HG03354 (cell line): ENCODE data around the gene PSMF1.
"Not testable (repeated sequence)": the region's sequence is repeated elsewhere in the genome, so short reads cannot be mapped to it uniquely, and the experiment has no call there.

ENCODE experiments used
- ATAC-seq: cut with Tn5 transposase; IDR thresholded peaks from one replicate; pipeline ENCODE4 v1.9.1; 2021; ENCODE audit warnings: mild to moderate bottlenecking; ENCODE audit not compliant: unreplicated experiment, poor library complexity, severe bottlenecking

PSMF1 gene

DNA sequence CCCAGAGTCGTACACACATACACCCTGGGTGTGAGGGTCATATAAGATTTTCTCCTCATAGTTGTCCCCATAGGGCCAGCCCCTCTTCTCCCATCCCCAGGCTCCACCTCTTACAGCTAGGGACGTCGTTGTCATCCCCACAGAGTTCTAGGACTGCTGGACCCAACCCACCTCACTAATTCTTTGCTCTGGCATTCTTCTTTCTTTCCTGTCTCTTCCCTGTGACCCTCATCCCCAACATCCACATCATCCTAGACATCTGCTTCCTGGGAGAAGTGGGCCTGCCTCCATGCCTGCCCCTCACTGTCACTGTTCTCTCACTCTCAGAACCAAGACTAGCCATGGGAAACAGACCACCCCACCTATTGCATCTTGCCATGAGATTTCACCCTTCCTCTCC is 1.1 kb downstream of the PSMF1 start:
- no peak for ATAC-seq

DNA sequence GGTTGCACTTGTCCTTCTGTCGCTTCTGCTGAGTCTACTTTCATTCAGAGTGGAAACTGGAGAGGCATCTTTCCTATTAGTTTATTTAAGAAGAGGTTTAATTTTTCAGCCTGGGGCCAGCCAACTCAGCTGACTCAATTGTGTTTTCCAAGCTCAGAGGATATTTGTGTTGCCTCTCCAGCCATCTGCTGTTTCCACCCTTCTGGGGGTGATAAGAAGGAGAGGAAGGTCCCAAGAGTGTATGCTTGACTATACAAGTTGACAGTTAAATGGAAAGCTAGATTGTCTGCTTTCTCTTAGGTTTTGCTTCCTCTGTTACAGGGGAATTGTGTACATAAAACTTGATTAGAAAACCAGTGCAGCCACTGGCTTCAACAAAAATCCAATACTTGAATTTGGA is 3.0 kb downstream of the PSMF1 start:
- ATAC-seq, result no peak

DNA sequence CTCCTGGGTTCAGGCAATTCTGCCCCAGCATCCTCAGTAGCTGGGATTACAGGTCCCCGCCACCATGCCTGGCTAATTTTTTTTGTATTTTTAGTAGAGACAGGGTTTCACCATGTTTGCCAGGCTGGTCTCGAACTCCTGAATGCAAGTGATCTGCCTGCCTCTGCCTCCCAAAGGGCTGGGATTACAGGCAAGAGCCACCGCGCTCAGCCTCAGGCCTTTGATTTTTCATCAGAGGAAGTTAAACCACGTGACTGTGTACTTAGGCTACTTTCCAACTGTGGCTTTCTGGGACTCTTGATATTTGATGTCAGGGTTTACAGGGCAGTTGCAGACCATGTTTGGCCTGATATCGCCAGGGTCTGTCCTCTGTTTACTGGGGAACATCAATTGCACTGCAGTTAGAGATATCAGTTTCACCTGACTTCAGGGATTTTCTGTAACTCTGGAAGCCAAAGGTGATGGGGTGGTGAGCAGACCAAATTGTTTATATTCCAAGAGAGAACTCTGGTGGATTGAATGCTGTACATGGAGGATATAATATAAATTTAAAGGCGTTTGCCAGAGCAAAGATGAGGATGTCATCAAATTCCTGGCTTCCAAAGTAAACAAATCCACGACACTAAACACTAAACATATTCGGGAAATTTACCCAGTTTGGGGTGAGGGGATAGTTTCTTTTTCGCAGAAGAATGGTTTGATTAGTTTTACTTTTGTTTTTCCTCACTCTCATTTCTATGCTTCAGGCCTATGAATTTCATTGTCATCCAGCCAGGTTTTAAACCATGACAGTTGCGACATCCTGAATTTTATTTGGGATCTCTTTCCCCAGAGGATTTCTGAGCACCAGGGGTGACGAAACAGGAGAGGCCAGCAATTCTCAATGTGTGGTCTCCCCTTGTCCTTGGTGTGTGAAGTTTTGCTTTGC is 4.2 kb downstream of the PSMF1 start:
- ATAC-seq, result no peak

DNA sequence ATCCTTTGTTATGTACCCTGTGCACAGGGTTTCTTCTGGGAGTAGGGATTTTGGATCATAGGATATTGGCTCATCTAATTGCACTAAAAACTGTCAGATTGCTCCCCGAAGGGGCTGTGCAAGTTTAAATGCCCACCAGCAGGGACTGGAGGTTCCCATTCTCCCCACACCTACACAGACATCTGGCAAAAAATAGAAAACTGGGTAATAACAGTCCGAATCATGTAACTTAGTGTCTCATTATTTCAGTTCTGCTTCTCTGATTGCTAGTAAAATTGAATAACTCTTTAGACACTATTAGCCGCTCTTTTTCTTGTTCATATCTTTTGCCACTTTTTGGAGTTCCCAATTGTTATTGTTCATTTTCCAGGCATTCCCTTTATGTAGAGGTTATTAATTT is 5.3 kb downstream of the PSMF1 start:
- ATAC-seq, result no peak

DNA sequence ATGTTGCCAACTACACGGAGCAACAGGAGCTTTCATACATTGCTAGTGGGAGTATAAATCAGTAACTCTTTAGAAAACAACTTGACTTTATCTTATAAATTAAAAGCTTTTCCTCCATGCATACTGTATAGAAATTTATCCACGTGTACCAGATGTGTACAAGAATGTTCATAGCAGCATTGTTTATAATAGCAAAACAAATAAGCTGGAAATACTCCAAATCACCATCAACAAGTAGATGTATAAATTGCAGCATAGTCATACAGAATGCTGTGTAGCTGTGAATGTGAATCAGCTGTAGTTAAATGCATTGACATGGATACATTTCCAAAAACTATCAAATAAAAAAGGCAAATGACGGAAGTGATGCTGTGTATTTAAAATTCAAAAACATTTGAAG is 6.0 kb downstream of the PSMF1 start:
- no peak for ATAC-seq

DNA sequence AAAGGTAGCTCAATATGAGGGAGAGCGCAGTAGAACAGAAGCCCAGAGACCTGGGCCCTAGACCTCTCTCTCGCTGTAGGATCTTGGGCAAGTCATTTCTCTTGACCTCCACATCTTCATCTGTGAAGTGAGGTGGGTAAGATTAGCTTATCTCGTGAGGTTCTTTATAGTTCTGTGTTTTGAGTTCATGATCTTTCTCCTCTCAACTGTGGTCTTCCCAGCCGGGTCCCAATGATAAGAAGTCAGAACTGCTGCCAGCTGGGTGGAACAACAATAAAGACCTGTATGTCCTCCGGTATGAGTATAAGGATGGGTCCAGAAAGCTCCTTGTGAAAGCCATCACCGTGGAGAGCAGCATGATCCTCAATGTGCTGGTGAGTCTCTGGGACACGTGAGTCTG is 6.9 kb downstream of the PSMF1 start:
- ATAC-seq, result no peak

DNA sequence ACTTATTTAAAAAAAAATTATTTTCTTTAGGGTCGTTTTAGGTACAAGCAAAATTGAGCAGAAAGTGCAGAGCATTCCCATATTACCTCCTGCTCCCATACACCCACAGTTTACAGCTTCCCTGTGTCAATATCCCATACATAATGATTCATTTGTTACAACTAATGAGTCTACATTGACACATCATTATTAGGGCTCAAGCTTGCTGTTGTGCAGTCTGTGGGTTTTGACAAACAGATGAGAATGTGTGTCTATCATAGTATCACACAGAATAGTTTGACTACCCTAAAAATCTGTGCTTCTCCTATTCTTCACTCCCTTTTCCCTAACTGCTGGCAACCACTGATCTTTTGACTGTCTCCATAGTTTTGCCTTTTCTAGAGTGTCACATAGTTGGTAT is 9.4 kb downstream of the PSMF1 start:
- ATAC-seq, result no peak

DNA sequence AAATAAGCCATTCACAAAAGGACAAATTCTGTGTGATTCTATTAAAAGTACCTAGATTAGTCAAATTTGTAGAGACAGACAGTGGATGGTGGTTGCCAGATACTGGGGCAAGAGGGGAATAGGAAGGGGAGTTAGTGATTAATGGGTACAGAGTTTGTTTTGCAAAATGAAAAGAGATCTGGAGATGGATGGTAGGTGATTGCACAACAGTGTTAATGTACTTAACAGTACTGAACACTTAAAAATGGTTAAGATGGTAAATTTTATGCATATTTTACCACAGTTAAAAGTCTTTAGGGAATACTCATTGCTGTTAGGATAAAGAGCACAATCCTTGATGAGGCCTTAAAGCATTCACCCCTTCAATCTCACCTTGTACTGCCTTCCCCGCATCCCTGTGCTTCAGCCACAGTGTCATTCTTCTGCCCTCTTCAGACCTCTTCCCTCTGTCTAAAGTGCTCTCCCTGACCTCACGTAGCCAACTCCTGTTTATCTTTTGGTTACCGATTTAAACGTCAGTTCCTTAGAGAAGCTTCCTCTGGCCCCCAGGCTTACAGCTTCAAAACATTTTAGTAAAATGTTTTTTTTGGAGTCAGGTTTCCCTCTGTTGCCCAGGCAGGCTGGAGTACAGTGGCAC is 11.8 kb downstream of the PSMF1 start:
- ATAC-seq, result no peak

DNA sequence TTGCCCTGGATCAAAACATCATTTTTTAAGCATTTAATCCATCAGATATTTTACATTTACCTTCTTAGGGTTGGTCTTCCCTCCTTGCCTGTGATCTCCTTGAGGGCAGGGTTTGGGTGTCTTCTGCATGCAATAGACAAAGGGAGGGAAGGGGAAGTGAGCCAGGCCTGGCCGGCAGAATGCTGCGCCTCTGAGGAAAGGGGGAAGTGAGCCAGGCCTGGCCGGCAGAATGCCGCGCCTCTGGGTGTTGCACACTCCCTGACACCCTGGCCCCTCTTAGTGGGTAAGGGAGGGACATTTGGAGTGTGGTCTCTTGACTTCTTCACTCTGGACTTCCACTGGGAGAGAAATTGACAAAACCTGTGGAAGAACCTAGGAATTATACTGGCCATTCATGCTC is 12.4 kb downstream of the PSMF1 start:
- ATAC-seq, result no peak

DNA sequence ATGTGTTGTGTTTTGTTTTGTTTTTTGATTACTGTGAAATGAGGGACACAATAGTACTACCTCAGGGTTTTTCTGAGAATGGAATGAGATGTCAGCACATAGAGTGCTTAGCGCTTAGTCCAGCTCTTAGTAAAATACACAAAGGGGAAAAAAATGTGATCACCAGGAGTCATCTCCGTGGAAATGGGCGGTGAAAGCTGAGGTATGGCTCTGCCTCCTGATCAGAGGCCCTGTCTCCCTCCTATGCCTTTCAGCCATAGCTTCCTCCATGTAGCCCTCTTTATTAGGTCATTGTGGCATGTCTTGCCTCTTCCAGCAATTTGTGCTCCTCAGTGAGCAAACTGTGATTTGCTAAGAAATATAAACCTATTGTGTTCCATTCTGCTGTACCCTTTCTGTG is 13.0 kb downstream of the PSMF1 start:
- no peak for ATAC-seq

DNA sequence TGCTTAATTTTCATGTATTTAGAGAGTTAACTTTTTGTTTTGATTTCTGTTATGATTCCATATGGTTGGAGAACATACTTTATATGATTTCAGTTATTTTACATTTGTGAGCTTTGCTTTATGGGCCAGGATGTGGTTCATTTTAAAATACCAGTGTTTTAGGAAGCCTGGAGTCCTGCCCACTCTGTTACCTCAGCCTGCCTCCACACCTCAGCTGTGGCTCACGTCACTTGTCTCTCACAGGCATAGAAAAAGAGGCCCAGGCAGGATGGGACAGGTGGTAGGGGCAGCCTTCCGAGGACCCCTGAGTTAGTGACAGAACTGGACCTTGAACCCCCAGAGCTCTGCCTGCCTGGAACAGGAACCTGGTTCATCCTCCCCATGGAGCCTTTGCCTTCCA is 16.0 kb downstream of the PSMF1 start:
- ATAC-seq, result no peak

DNA sequence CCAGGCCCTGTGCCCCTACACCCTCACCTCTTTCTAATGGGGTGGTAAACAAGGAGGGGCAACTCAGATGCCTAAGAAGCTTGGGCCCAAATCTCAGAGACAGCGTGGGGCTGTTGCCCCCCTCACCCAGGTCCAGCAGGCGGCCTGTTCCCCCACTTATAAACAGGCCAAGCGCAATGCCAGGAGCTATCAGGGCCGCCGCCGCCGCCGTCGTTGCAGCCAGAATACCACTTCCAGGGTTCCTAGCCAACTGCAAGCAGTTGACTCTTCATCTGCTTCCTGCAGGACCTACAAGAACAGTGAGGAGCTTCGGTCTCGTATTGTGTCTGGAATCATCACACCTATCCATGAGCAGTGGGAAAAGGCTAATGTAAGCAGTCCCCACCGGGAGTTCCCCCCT is 16.4 kb downstream of the PSMF1 start:
- no peak for ATAC-seq

DNA sequence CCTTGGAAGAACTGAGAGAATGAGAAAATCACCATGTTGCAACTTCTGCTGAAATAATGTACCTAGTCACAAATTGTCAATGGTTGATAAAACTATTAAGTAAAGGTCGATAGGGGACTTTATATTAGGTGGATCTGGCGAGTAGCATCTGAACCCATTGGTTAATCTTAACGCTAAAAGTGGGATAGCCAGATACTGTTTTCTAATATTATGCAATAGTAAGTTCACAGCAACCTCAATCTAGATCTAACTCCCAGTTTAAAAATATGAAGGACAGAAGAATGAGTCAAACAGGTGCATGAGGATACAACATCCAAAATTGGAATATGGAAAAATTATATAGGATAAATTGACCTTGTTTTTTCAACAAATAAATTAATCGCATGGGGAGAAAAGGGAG is 18.8 kb downstream of the PSMF1 start:
- no peak for ATAC-seq

DNA sequence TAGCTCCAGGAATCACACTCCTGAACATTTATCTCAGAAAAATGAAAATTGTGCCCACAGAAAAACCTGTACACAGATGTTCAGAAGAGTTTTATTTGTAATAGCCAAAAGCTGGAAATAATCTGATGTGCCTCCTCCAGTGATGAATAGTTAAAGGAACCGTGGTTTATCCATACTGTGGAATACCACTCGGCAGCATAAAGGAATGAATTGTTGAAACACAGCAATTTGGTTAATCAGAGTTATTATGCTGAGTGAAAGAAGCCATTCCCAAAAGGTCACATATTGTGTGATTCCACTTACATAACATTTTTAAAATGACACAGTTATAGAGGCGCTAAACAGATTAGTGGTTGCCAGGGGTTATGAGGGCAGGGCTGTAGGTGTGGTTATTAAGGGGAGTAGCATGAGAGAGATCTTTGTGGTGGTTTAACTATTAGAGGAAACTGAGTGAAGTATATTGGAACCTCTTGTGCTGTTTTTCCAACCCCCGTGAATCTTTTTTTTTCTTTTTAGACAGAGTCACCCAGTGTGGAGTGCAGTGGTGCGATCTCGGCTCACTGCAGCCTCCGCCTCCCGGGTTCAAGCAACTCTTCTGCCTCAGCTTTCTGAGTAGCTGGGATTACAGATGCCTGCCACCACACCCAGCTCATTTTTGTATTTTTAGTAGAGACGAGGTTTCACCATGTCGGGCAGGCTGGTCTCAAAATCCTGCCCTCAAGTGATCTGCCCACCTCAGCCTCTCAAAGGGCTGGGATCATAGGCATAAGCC is 26.2 kb downstream of the PSMF1 start:
- ATAC-seq, result no peak

DNA sequence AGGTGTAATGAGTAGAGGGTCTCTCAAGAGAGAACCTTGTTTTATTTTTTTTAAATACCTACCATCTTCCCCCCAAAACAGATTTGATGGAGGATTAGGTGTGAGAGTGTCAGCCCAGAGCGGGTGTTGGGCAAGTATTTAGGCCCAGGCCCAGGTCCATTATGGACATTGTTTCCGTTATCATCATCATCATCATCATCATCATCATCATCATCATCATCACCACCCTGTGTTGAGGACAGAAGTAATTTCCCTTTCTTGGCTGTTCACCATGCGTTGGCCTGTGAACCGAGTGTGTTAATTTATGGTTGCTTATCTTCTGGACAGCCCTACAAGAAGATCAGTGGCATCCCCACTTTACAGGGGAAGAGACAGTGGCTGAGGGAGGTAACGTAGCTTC is 28.6 kb downstream of the PSMF1 start:
- no peak for ATAC-seq

DNA sequence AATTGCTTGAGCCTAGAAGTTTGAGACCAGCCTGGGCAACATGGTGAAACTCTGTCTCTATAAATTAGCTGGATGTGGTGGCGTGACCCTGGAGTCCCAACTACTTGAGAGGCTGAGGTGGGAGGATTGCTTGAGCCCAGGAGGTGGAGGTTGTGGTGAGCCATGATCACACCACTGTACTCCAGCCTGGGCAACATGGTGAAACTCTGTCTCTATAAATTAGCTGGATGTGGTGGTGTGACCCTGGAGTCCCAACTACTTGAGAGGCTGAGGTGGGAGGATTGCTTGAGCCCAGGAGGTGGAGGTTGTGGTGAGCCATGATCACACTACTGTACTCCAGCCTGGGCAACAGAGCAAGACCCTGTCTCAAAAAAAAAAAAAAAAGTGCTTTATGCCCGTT is 31.4 kb downstream of the PSMF1 start:
- not testable (repeated sequence) for ATAC-seq

DNA sequence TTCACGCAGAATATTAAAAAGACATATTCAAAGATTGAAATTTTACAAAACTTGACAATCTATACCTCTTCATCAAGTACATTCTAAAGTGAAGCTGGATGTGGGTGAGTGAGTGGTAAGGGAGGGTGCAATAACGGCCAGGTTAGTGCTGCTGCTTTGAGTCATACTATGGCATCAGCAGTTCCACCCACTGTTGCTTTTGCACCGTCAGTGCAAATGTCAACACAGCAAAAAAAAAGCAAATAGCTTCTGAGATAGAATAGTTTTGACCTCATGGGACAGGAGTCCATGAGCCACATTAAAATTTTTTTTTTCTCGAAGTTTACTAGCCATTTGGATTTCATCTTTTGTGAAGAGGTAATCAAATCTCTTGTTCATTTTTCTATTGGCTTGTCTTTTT is 31.8 kb downstream of the PSMF1 start:
- no peak for ATAC-seq

DNA sequence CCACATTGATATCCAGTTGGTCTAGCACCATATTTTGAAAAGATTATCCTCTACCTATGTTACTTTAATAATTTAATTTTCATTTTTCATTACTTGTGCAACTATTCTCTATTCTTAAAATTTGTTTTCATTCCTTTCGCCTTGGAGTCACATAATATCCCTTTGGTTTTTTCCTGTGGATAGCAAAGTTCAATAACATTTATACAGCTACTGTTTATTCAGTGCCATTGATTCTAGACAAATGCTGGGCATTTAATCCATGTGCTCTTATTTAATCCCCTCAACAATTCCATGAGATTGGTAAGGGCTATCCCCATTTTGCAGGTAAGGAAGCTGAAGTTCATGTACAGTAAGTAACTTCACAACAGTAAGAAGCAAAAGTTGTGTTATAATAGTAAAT is 32.6 kb downstream of the PSMF1 start:
- no peak for ATAC-seq

DNA sequence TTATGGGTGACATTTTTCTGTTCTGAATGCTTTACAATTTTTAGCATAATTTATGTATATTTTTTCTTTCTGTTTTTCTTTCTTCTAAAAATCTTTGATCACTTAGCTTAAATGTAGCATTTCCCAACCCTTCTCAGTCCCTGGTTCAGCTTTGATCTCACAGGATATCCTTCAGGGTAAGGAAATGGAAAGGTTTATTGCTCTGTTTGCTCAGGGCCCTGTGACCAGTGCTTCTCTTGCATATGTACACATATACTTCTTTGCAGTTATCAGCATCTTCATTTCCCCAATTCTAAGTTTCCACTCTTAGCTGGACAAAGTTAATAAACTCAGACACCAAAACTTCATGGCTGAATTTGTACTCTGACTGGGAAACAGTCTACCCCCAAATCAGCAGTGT is 35.8 kb downstream of the PSMF1 start:
- ATAC-seq, result no peak

DNA sequence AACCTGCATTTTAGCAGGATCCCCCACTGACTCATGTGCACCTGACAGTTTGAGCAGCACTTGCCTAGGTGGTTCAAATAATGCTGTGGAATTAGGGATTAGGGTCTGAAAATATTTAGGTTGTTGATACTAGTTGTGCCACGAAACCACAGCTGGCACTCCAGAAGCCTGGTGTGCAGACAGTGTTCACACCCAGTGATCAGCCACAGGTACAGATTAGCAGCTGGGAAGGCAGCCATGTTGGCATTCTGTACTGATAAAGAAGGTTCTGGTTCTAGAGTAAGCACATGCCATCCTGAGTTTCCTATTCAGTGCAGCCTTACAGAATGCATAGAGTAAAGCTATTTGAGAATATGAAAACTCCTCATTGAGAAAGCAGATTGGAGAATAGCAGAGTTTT is 36.3 kb downstream of the PSMF1 start:
- ATAC-seq, result no peak

DNA sequence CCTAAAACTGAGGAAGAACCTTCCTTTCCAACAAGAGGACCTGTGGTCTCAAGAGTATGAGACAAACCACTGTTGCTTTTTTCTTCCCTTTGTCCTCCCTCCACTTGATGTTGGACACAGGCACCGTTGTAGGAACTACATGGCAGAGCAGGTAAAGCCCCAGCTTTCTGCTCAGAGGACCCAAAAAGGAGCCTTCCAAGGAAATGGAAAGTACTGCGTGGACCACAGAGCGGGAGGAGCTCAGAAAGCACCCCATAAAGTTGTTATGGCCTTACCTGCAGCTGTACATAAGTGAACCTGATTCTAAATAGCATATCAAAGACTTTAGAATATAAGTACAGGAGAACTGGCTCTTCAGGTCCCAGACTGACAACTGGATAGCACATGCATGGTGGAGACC is 36.9 kb downstream of the PSMF1 start:
- no peak for ATAC-seq
